ENCODE data around the gene AADAT. TPM values are rescaled to one million over a fixed set of nuclear protein-coding genes. Genes with fewer than 3 reads are reported as not detected.
A peak's percentile ranks its signal among the peaks of the same experiment; 100 is the strongest.

The AADAT gene
- total and polyA plus RNA-seq, 9 of the 15 experiments (the other 6 are each of a cell fraction or from before 2014, with no cell fraction given) = 0.06 to 0.07 TPM; not detected in 7

DNA sequence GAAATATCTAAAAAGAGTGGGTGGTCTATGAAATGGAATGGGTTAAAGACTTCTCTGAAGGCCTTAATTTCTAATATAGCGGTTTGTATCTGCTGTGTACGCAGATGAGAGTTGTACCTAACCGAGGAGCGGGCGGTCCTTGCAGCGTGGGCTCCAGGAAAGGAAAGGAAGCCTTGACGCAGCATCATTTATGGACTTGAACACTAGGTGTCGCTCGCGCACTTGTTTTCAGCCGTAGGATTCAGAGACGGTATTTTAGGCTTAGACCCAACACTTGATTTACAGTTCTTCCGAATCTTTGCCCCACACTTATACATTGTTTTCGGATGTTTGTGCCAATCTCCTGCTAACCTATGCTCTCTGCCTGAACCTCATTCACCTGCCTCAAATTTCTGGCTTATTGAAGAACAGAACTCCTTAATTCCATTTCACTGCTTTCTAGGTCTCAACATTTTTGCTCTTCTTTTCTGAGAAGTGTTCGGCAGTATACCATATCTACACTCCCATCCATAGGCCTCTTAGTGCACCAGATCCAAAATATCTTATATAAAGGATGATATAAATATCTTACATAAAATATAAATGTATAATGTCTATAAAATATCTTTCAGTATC, 48.9 kb upstream of the AADAT start (continued):
- TF ChIP-seq, protein P1, sequence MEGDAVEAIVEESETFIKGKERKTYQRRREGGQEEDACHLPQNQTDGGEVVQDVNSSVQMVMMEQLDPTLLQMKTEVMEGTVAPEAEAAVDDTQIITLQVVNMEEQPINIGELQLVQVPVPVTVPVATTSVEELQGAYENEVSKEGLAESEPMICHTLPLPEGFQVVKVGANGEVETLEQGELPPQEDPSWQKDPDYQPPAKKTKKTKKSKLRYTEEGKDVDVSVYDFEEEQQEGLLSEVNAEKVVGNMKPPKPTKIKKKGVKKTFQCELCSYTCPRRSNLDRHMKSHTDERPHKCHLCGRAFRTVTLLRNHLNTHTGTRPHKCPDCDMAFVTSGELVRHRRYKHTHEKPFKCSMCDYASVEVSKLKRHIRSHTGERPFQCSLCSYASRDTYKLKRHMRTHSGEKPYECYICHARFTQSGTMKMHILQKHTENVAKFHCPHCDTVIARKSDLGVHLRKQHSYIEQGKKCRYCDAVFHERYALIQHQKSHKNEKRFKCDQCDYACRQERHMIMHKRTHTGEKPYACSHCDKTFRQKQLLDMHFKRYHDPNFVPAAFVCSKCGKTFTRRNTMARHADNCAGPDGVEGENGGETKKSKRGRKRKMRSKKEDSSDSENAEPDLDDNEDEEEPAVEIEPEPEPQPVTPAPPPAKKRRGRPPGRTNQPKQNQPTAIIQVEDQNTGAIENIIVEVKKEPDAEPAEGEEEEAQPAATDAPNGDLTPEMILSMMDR (IDR thresholded peaks at IDR 0.05 in 2 of 3, conservative IDR thresholded peaks at IDR 0.05 in 1 of 3; ENCODE audit: insufficient read depth in 2 of 3, low read depth in 1 of 3, low read length in 3 of 3) = peak; percentile 69 to 79 (median 74)

DNA sequence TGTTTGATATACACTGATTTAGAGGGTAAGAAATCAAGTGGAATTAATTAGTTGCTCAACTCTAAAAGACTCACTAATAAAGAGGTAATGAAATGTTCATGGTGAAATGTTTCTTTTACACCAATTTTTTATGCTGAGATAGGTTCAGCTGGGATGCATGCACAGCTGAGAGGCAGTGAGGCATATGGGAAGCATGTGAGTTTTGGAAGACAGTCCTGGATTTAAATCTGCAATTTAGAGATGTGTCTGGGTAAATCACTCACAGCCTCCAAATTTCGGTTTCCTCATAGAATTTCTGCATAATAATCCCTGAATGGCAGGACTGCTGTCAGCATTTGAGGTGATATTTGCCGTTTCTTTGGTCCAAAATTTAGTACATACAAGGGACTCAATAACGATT, 48.2 kb upstream of the AADAT start:
- POLR2A ChIA-PET = no interaction called here
- H3K4me3 ChIP-seq = no peak overlapping the region
- H3K4me2 ChIP-seq (ENCODE audit: insufficient read depth, low read length) = no peak overlapping the region
- in situ Hi-C loops (cut with MboI) = no loop called here
- FAIRE-seq (no peak), ATAC-seq (no peak), DNase-seq (ENCODE audit: extremely low read depth in 1 of 4, low spot score in 3 of 4) (no peak)
- no peak overlapping the region for H2AFZ ChIP-seq (ENCODE audit: low read depth, low read length)
- CTCF ChIA-PET (ENCODE audit: low intra/inter-chr PET ratio) = no interaction called here
- H3K9ac ChIP-seq (ENCODE audit: insufficient read depth in 1 of 2, low read depth in 2 of 2, low read length in 2 of 2) = no peak overlapping the region
- H3K27ac ChIP-seq (ENCODE audit: extremely low read depth, low read depth, low read length) = no peak overlapping the region
- H3K36me3 ChIP-seq (ENCODE audit: control insufficient read depth, insufficient read depth, low read length) = no peaks in the 10 kb centered on the region
- no peaks in the 10 kb centered on the region for H3K9me1 ChIP-seq (ENCODE audit: control insufficient read depth, insufficient read depth, low read length)
- H3K4me1 ChIP-seq (replicated peaks in 1 of 2; ENCODE audit: control insufficient read depth in 2 of 2, insufficient read depth in 2 of 2, low read length in 2 of 2) = no peaks in the 10 kb centered on the region
- intact Hi-C loops (cut with micrococcal nuclease) = loop anchor here (1.0 to 2.0 kb wide), 2 partner anchors 121 to 1897 kb away; no protein-coding TSS in a partner anchor
- no TSS peak for BruUV-seq (replicated peaks)
- H3K9me3 ChIP-seq (replicated peaks; ENCODE audit: control insufficient read depth, insufficient read depth, low read depth, low read length) = no peaks in the 10 kb centered on the region
- H3K27me3 ChIP-seq (ENCODE audit: control insufficient read depth in 2 of 2, insufficient read depth in 2 of 2, low read length in 2 of 2) = no peaks in the 10 kb centered on the region
- no peaks in the 10 kb centered on the region for H4K20me1 ChIP-seq (replicated peaks; ENCODE audit: control insufficient read depth, insufficient read depth, low read length)
- no peaks in the 10 kb centered on the region for H3K79me2 ChIP-seq (ENCODE audit: control insufficient read depth, insufficient read depth, low read length)
- WGBS (ENCODE audit: insufficient coverage, low coverage, missing lambda C conversion rate) = 0% methylated on average over 3 of the region's 3 CpGs
- TF ChIP-seq ZNF124 (CRISPR knock-in tag; IDR thresholded peaks at IDR 0.05) (no peak), SNRNP70 (optimal IDR thresholded peaks at IDR 0.05; ENCODE audit: low read depth, low read length) (no peak), HMGN3 (IDR thresholded peaks at IDR 0.05; ENCODE audit: borderline replicate concordance, extremely low read depth, insufficient read length, low read depth, low read length) (no peak)
- TF ChIP-seq, protein P2, sequence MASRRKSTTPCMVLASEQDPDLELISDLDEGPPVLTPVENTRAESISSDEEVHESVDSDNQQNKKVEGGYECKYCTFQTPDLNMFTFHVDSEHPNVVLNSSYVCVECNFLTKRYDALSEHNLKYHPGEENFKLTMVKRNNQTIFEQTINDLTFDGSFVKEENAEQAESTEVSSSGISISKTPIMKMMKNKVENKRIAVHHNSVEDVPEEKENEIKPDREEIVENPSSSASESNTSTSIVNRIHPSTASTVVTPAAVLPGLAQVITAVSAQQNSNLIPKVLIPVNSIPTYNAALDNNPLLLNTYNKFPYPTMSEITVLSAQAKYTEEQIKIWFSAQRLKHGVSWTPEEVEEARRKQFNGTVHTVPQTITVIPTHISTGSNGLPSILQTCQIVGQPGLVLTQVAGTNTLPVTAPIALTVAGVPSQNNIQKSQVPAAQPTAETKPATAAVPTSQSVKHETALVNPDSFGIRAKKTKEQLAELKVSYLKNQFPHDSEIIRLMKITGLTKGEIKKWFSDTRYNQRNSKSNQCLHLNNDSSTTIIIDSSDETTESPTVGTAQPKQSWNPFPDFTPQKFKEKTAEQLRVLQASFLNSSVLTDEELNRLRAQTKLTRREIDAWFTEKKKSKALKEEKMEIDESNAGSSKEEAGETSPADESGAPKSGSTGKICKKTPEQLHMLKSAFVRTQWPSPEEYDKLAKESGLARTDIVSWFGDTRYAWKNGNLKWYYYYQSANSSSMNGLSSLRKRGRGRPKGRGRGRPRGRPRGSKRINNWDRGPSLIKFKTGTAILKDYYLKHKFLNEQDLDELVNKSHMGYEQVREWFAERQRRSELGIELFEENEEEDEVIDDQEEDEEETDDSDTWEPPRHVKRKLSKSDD (conservative IDR thresholded peaks at IDR 0.05; ENCODE audit: low read length) = no peak
- TF ChIP-seq, protein P3, sequence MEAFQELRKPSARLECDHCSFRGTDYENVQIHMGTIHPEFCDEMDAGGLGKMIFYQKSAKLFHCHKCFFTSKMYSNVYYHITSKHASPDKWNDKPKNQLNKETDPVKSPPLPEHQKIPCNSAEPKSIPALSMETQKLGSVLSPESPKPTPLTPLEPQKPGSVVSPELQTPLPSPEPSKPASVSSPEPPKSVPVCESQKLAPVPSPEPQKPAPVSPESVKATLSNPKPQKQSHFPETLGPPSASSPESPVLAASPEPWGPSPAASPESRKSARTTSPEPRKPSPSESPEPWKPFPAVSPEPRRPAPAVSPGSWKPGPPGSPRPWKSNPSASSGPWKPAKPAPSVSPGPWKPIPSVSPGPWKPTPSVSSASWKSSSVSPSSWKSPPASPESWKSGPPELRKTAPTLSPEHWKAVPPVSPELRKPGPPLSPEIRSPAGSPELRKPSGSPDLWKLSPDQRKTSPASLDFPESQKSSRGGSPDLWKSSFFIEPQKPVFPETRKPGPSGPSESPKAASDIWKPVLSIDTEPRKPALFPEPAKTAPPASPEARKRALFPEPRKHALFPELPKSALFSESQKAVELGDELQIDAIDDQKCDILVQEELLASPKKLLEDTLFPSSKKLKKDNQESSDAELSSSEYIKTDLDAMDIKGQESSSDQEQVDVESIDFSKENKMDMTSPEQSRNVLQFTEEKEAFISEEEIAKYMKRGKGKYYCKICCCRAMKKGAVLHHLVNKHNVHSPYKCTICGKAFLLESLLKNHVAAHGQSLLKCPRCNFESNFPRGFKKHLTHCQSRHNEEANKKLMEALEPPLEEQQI (IDR thresholded peaks at IDR 0.05) = no peak
- TF ChIP-seq, protein P4, sequence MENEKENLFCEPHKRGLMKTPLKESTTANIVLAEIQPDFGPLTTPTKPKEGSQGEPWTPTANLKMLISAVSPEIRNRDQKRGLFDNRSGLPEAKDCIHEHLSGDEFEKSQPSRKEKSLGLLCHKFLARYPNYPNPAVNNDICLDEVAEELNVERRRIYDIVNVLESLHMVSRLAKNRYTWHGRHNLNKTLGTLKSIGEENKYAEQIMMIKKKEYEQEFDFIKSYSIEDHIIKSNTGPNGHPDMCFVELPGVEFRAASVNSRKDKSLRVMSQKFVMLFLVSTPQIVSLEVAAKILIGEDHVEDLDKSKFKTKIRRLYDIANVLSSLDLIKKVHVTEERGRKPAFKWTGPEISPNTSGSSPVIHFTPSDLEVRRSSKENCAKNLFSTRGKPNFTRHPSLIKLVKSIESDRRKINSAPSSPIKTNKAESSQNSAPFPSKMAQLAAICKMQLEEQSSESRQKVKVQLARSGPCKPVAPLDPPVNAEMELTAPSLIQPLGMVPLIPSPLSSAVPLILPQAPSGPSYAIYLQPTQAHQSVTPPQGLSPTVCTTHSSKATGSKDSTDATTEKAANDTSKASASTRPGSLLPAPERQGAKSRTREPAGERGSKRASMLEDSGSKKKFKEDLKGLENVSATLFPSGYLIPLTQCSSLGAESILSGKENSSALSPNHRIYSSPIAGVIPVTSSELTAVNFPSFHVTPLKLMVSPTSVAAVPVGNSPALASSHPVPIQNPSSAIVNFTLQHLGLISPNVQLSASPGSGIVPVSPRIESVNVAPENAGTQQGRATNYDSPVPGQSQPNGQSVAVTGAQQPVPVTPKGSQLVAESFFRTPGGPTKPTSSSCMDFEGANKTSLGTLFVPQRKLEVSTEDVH (IDR thresholded peaks at IDR 0.05; ENCODE audit: low read depth, partially characterized antibody) = no peak

Measured in K562 (cell line).